Activated CD8-positive, alpha-beta memory T cell treated with anti-CD3 and anti-CD28 coated beads for 1 hour (primary cell): ENCODE results near the gene HNRNPDL.
"Not testable (repeated sequence)": the region's sequence is repeated elsewhere in the genome, so short reads cannot be mapped to it uniquely, and the experiment has no call there.

ENCODE experiments used
- DNase-seq, 2 donors: peaks; one replicate each; pipeline ENCODE4 v3.0.0-alpha.2; 2020; ENCODE audit warnings: low read depth in 1 of 2; ENCODE audit errors: extremely low read depth in 1 of 2

Gene HNRNPDL

GRCh38 chr4:82433791-82434190, 3.5 kb upstream of the HNRNPDL start:
- no peak for DNase-seq

GRCh38 chr4:82432596-82432995, 2.3 kb upstream of the HNRNPDL start:
- DNase-seq, result no peak

DNA sequence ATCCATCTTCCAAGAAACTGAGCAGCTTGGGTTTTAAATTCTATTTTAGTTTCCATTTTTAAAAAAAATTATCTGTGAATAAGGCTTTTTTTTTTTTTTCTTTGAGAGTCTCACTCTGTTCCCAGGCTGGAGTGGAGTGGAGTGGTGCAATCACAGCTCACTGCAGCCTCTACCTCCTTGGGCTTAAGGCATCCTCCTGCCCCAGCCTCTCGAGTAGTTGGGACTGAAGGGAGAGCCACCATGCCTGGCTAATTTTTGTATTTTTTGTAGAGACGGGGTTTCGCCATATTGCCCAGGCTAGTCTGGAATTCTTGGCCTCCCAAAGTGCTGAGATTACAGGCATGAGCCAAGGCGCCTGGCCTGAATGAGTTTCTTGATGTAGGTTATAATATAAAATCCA, 1.6 kb upstream of the HNRNPDL start:
- DNase-seq, result no peak

DNA sequence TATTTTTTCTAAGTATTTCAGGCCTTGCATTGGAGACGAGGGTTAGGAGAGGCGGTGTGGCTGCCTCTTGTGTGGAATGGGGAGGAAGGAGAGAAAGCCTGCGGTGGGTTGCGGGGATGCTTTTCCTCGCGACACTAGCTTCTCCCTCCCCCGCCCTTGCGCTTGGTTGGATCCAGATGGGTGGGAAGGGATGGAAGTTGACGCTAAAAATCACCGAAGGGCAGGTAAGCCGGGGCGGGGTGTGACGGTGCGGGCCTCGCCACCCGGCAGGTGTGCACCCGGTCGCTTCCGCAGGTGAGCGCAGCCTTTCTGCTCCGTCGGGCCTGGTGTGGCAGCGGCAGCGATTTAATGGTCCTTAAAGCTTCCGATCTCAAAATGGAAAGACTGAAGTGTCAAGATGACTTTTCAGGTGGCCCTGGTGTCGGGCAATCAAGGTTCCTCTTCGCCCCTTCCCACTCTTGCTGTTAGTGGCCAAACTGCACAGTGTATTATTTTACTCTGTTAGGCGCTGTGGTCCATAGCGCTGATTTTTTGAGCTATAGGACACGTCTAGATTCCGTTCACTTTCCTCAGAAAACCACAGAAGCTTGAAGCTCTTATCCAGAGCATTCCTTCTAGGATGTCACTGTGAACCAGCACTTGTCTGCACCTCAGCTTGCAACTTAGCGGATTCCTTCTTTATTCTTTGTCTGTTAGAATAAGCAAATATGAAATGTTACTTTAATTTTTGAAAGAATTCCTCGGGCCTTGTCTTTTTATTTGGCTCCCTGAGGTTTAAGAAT, 893 bp upstream of the HNRNPDL start:
- peak in 1 of 2 donors; percentile 28 for DNase-seq

DNA sequence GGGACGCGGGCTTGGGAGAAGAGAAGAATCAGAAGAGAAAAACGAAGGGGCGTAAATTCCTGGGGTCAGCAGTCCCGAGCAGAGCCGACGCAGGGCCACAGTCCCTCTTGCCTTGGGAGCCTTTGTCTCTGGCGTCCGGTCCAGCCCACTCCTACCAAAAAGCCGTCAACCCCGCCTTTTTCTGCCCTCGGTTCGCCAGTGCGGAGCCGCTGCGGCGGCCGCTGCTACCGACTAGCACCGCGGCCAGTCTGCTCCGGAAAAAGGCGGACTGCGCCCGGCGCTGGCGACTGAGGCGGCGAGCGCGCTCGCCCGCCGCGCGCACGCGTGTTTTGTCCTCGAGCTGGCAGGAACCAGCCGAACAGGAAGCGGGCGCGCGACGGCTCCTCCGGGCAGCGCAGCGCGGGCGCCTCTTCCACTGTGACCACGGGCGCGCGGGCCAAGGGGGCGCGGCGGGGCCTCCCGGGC, 502 bp downstream of the HNRNPDL start:
- DNase-seq, result peak in 1 of 2 donors; percentile 66

GRCh38 chr4:82428969-82429727, 1.1 kb downstream of the HNRNPDL start:
- peak; percentile 68 to 91 for DNase-seq

DNA sequence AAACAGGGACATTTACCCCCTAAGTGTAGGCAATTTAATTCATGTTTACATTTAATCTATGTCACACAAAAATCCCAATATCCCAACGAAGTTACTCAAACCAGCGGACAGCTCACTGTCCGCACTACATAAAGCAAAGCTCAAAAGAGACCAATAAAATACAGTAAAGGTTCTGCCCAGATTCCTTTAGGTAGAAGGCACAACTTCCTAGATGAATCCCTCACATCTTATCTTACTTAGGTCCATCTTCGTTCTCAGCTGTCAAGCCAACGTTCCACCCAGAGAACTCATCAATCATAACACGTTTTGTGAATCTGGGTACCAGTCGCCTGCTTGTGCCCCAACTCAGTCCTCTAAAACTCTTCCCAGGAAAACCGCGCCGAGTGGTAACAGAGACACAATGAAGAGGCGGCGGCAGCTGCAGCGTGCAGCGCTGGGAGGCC, 1.7 kb downstream of the HNRNPDL start:
- DNase-seq, result no peak

DNA sequence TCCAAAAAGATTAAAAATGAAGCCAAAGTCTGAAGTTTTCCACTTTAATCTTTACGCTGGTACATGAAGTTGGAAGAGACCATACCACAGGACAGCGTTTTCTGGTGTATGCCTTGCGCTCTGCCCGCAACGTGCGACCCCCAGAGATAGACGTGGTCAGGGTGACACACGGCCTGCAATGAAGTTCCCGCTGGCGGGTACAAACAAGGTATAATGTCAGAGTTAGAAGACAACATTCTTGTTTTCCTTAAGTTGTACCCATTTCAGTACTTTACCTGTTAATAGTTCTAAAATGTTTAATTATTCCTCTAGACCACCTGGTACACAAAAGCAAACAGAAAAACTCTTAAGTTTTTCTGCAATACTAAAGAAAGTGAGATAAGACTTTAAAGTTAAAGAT, 4.8 kb downstream of the HNRNPDL start:
- no peak for DNase-seq

GRCh38 chr4:82423245-82424054, 6.8 kb downstream of the HNRNPDL start:
- DNase-seq, result no peak

DNA sequence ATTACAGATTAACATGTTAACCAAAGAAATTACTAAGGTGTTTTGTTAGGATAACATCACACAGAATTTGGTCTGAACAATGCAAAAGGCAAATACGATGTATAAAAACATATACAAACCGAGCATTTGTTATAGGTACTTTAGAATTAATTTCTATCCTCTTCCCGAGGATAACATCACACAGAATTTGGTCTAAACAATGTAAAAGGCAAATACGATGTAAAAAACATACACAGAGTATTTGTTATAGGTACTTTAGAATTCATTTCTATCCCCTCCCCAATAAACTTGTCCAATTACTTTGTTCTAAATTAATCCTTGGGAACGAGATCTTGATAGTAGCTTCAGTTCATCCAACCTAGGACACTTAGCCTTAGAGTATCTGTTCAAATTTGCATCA, 7.6 kb downstream of the HNRNPDL start:
- no peak for DNase-seq

DNA sequence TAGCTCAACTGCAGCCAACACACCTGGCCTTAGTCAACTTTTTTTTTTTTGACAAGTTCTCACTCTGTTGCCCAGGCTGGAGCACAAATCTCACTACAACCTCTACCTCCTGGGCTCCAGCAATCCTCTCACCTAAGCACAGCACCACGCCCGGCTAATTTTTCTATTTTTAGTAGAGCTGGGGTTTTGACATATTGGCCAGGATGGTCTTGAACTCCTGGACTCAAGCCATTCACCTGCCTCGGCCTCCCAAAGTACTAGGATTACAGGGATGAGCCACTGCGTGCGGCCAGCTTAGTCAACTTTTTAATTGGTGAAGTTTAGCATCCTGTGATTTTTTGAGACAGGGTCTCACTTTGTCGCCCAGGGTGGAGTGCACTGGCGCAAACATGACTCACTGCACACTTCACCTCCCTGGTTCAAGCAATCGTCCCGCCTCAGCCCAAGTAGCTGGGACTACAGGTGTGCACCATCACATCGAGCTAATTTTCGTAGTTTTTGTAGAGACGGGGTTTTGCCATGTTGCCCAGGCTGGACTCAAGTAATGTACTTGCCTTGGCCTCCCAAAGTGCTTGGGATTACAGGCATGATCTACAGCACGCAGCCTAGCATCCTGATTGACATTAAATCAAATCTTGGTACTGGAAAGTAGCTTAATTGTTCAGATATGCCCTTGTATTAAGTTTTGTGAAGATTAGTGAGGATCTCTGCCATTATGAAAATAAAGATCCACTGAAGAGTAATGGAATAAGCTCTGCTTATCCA, 8.3 kb downstream of the HNRNPDL start:
- DNase-seq, result no peak

DNA sequence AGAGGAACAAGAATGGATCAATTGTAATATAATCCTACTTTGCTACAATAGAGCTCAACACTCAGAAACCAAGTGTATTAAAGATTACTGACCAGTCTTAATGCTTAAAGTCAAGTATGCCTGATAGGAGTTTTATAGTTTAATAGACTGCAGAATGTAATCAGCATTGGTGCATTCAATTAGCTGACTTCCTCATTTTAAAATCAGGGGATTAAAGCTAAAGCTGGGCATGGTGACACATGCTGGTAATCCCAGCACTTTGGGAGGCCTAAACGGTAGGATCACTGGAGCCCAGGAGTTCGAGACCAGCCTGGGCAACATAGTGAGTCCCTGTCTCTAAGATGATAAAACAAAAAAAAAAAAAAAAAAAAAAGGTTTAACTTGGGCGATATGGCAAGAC, 10.8 kb downstream of the HNRNPDL start:
- DNase-seq, result no peak

DNA sequence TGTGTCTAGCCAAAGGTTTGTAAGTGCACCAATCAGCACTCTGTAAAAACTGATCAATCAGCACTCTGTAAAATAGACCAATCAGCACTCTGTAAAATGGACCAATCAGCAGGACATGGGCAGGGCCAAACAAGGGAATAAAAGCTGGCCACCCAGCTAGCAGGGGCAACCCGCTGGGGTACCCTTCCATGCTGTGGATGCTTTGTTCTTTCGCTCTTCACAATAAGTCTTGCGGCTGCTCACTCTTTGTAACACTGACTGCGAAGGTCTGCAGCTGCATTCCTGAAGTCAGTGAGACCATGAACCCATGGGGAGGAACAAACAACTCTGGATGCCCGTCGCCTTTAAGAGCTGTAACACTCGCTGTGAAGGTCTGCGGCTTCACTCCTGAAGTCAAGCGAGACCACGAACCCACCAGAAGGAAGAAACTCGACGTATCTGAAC, 14.3 kb downstream of the HNRNPDL start:
- DNase-seq, result no peak

GRCh38 chr4:82415061-82415460, 15.2 kb downstream of the HNRNPDL start:
- DNase-seq, result not testable (repeated sequence)

DNA sequence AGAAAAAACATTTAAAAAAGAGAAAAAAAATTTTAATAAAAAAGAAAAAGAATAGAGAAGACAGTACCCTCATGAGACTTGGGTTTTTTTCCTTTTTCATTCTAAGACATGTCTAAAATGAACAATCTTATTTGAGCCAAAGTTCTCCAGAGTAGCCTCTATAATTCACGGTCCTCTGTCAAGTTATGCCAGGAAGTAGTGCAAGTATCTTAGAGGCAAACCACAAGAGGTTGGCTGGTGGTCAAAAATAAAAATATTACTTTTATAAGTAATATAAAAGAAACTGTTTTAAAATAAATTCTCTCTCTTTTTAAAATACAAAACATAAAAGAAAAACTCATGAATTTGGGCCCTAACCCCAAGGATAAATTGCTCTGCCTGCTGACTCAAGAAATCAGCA, 26.5 kb downstream of the HNRNPDL start:
- DNase-seq, result no peak

DNA sequence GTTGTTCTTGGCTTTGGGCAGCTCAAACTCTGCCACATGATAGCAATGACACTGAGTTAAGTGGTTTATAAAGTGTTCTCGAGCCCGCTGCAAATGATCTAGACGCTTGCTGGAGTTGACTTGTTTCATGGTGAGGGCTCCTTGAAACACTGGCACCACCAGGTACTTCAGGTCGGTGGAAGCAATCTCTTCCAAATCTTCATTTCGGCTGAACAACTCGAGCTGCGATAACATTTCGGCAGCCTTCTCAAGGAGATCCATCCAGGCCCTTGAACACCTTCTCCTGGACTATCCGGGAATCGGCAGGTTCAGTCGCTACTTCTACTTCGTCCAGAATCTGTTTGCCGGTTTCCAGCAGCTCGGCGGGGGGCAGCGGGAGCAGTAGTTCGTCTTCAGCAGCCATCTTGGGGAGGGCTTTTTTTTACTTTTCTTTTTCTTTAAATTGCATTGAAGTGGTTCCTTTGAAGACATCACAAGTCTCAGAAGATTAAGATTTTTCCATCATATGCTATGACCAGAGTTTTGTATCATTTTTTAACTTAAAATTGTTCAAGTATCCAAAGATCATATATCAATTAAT, 28.0 kb downstream of the HNRNPDL start:
- DNase-seq, result no peak

- DNase-seq, result no peak
Observed at GRCh38 chr4:82401600-82401999, 28.7 kb downstream of the HNRNPDL start.

DNA sequence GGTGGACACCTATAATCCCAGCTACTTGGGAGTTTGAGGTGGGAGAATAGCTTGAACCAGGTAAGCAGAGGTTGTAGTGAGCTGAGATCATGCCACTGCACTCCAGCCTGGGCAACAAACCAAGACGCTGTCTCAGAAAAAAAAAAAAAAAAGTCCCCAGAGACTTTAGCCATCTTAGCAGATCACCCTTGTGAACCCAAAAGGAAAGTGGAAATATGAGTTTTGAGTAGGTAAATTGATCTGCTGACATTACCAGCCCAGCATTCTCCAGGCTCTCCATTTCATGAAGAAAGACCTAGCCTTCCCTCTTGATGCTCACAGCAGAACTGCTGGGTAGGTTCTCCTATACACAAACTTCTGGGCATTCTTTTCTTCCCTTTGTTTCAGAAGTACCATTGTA, 32.0 kb downstream of the HNRNPDL start:
- DNase-seq, result no peak

DNA sequence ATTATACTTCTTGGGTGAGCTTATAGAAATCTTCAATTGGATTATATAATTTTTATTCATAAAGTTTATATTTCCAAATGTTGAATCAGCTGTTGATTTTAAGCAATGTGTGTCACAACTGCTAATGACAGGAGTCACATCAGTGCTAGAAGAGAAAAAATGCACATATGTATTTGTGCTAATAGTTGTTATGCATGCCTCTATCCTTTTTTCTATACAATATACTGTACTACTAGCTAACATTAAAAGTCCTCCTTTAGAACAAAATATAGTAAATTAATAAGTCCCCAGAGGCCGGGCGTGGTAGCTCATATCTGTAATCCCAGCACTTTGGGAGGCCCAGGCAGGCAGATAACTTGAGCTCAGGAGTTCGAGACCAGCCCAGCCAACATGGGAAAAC, 32.7 kb downstream of the HNRNPDL start:
- DNase-seq, result no peak

DNA sequence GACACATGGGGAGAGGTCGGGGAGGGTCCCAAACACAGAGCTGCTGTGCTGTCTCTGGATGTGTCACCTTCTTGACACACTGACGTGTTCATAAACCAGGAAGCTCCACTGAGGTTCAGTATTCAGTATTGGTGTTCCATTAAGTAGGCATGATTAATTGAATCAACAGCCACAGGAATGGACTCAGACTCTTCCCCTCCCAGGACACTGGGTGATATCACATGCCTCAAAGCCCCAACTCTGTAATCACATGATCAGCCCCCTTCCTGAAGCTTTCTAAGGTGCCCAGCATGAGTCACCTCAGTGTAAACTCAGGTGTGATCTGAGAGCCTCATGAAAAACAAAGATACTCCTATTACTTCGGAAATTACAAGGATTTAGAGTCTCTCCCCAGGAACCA, 35.4 kb downstream of the HNRNPDL start:
- no peak for DNase-seq
